Upper lobe of left lung (tissue), 6 donors: Measurements from ENCODE around the gene HECA. TPM values are rescaled to one million over a fixed set of nuclear protein-coding genes. Genes with fewer than 3 reads are reported as not detected.

ENCODE experiments used
- ATAC-seq, 2 donors: fragments of 200-7000 bp; cut with Tn5 transposase; one replicate each; pipeline ENCODE4 v1.9.1; 2022; ENCODE audit warnings: mild to moderate bottlenecking in 2 of 2, moderate library complexity in 2 of 2; ENCODE audit not compliant: low FRiP score in 2 of 2
- DNase-seq, 2 donors: peaks; one replicate each; pipeline ENCODE4 v3.0.0-alpha.2; 2019 to 2020
- H3K27ac ChIP-seq, 4 donors: fragments of 200-600 bp; sonication (generic); one replicate each; pipeline ENCODE4 v1.5.1; 2016 to 2019
- H3K27me3 ChIP-seq, 4 donors: fragments of 200-600 bp; sonication (generic); one replicate each; pipeline ENCODE4 v1.5.1; 2017 to 2019
- H3K36me3 ChIP-seq, 4 donors: fragments of 200-600 bp; sonication (generic); one replicate each; pipeline ENCODE4 v1.5.1; 2016 to 2019
- H3K4me1 ChIP-seq, 4 donors: fragments of 200-600 bp; sonication (generic); one replicate each; pipeline ENCODE4 v1.5.1; 2018 to 2019
- H3K4me3 ChIP-seq, 4 donors: fragments of 200-600 bp; sonication (generic); one replicate each; pipeline ENCODE4 v1.5.1; 2017 to 2019; ENCODE audit warnings: mild to moderate bottlenecking in 2 of 4, moderate library complexity in 1 of 4
- H3K9me3 ChIP-seq, 4 donors: fragments of 200-600 bp; sonication (generic); one replicate each; pipeline ENCODE4 v1.5.1; 2018 to 2019
- EP300 ChIP-seq, 4 donors: sonication (generic); formaldehyde crosslinking; IDR thresholded peaks; one replicate each; pipeline ENCODE4 v1.5.1; 2017; ENCODE audit warnings: antibody characterized with exemption in 4 of 4, control low read depth in 2 of 4
- POLR2A ChIP-seq, 4 donors: fragments of 450-650 bp; IDR thresholded peaks; one replicate each; pipeline ENCODE4 v1.5.1; 2016 to 2017; ENCODE audit warnings: antibody characterized with exemption in 4 of 4, mild to moderate bottlenecking in 2 of 4
- POLR2AphosphoS5 ChIP-seq, 2 donors: sonication (generic); formaldehyde crosslinking; IDR thresholded peaks; one replicate each; pipeline ENCODE4 v1.5.1; 2017; ENCODE audit warnings: antibody characterized with exemption in 2 of 2
- WGBS, 2 donors: methylation state at CpG; one replicate each; pipeline ENCODE4 v1.1.5; 2017 to 2018; 5-methylcytosine and 5-hydroxymethylcytosine counted together
- total RNA-seq, 6 donors: library from RNA; depleted of rRNA in 4 of 6; stranded (reverse); fragments of >200 nt in 4 of 6; gene quantifications; one replicate each; pipeline versions ENCODE4 v1.1.0 to v1.2.1, GENCODE V29; 2016 to 2021
- TF ChIP-seq, protein P1 (sequence below), 6 experiments: fragments of 450-650 bp in 4 of 6; fragments of 200-600 bp in 2 of 6; sonication (generic) in 2 of 6; IDR thresholded peaks; one replicate each; pipeline ENCODE4 v1.5.1; 2016 to 2019; ENCODE audit warnings: antibody characterized with exemption in 6 of 6
- donor health status: DM: no; HTN: no; CAD: no; lungs with moderate emphysema.
- donor health status: DM: no; HTN: yes; CAD: no; lungs with severe emphysema.

The HECA gene
- total RNA-seq, 6 donors from 2014 or later: 34.4 to 57.6 (median 41.2) TPM

GRCh38 chr6:139146317-139146726, 11.4 kb downstream of the HECA start:
- TF ChIP-seq POLR2A (IDR thresholded peaks at IDR 0.05) (no peak), POLR2AphosphoS5 (IDR thresholded peaks at IDR 0.05) (no peak), EP300 (IDR thresholded peaks at IDR 0.05) (no peak)
- TF ChIP-seq, protein P1, sequence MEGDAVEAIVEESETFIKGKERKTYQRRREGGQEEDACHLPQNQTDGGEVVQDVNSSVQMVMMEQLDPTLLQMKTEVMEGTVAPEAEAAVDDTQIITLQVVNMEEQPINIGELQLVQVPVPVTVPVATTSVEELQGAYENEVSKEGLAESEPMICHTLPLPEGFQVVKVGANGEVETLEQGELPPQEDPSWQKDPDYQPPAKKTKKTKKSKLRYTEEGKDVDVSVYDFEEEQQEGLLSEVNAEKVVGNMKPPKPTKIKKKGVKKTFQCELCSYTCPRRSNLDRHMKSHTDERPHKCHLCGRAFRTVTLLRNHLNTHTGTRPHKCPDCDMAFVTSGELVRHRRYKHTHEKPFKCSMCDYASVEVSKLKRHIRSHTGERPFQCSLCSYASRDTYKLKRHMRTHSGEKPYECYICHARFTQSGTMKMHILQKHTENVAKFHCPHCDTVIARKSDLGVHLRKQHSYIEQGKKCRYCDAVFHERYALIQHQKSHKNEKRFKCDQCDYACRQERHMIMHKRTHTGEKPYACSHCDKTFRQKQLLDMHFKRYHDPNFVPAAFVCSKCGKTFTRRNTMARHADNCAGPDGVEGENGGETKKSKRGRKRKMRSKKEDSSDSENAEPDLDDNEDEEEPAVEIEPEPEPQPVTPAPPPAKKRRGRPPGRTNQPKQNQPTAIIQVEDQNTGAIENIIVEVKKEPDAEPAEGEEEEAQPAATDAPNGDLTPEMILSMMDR (IDR thresholded peaks at IDR 0.05): no peak
- H3K4me1 ChIP-seq: peaks cover 35 to 83% (median 56%) of the 10 kb centered on the region in 4 donors
- no peak overlapping the region for H3K4me3 ChIP-seq
- 79 to 87% methylated on average over 5 of the region's 5 CpGs for WGBS, 2 donors
- H3K27me3 ChIP-seq: no peaks in the 10 kb centered on the region
- ATAC-seq: no peak
- no peaks in the 10 kb centered on the region for H3K9me3 ChIP-seq
- H3K27ac ChIP-seq: no peak overlapping the region
- H3K36me3 ChIP-seq: no peaks in the 10 kb centered on the region
- no peak for DNase-seq

DNA sequence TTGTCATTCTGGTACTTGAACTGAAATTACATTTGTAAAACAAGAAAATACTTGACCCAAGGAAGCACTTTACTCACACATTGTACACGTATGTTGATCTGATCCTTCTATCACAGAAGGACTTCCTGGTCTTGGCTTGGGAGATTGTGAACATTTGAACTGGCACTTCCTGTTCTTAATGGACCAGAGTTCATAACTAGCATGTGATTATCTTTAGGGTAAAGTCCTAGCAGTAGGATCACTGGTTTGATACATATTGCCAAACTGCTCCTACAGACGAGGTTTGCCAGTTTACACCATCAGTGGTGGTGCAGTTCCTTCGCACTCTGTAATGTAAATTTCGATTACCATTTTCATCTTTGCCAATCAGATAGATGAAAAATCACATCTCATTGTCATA, 12.7 kb downstream of the HECA start:
- WGBS, 2 donors: 64 to 69% methylated on average over 4 of the region's 4 CpGs
- no peak overlapping the region for H3K4me3 ChIP-seq
- H3K9me3 ChIP-seq: no peaks in the 10 kb centered on the region
- H3K27me3 ChIP-seq: no peaks in the 10 kb centered on the region
- ATAC-seq: peak in 1 of 2 donors; percentile 66
- H3K36me3 ChIP-seq: no peaks in the 10 kb centered on the region
- H3K4me1 ChIP-seq: peaks cover 39 to 85% (median 59%) of the 10 kb centered on the region in 4 donors
- H3K27ac ChIP-seq: no peak overlapping the region
- TF ChIP-seq EP300 (IDR thresholded peaks at IDR 0.05) (no peak), POLR2AphosphoS5 (IDR thresholded peaks at IDR 0.05) (no peak), POLR2A (IDR thresholded peaks at IDR 0.05) (no peak)
- TF ChIP-seq, protein P1 (IDR thresholded peaks at IDR 0.05): no peak
- DNase-seq: no peak

DNA sequence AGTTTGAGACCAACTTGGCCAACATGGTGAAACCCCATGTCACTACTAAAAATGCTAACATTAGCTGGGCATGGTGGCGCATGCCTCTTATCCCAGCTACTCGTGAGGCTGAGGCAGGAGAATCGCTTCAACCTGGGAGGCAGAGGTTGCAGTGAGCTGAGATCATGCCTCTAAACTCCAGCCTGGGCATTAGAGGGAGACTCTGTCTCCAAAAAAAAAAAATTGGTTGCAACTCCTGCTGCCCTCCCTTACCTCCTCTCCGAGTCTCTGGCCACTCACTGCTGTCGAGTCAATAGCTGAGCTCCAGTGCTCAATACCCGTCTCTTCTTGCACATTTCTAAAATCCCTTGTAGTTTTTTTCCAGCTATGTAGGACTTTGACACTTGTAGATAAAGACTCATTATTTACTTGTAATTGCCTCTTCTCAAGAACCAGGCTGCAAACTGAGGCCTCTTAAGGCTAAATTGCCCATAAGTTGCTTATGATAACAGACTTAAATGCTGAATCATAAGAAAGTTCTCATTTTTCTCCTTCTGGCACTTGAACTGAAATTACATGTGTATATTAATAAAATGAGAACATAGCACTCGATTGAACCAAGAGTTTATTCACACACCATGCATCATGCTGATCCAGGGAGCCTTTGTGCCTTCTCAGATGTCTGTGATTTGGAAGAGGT, 13.8 kb downstream of the HECA start:
- TF ChIP-seq, protein P1 (IDR thresholded peaks at IDR 0.05): no peak
- TF ChIP-seq POLR2A (IDR thresholded peaks at IDR 0.05): no peak
- TF ChIP-seq EP300 (IDR thresholded peaks at IDR 0.05): no peak
- TF ChIP-seq POLR2AphosphoS5 (IDR thresholded peaks at IDR 0.05): no peak
- no peaks in the 10 kb centered on the region for H3K27me3 ChIP-seq
- no peaks in the 10 kb centered on the region for H3K36me3 ChIP-seq
- H3K9me3 ChIP-seq: no peaks in the 10 kb centered on the region
- no peak overlapping the region for H3K4me3 ChIP-seq
- WGBS, 2 donors: 66 to 76% methylated on average over 6 to 7 of the region's 7 CpGs
- no peak for DNase-seq
- no peak for ATAC-seq
- H3K4me1 ChIP-seq: peaks cover 39 to 77% (median 56%) of the 10 kb centered on the region in 4 donors
- H3K27ac ChIP-seq: no peak overlapping the region

DNA sequence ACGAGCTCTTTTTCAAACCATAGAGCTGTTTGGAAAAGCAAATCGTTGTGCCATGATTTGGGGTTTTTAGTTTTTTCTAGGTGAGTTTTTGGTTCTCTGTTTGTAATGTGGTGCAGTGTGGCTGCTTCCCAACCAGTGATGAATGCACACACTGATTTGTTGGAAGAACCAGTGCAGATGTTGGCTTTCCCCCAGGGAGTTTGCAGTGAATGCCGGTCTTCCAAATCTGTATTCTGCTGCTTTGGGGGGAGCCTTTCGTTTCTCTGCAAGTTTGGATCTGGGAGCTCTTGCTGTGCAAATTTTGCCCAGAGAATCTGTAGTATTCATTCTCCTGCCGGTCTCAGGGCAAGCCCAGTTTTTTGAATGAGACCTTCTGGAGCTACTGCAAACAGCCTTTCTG, 14.5 kb downstream of the HECA start:
- peaks cover 34 to 70% (median 53%) of the 10 kb centered on the region in 4 donors for H3K4me1 ChIP-seq
- H3K36me3 ChIP-seq: no peaks in the 10 kb centered on the region
- H3K9me3 ChIP-seq: no peaks in the 10 kb centered on the region
- ATAC-seq: no peak
- WGBS, 2 donors: 76 to 83% methylated on average over 5 of the region's 5 CpGs
- no peaks in the 10 kb centered on the region for H3K27me3 ChIP-seq
- no peak overlapping the region for H3K27ac ChIP-seq
- H3K4me3 ChIP-seq: no peak overlapping the region
- DNase-seq: no peak
- TF ChIP-seq POLR2A (IDR thresholded peaks at IDR 0.05) (no peak), EP300 (IDR thresholded peaks at IDR 0.05) (no peak), POLR2AphosphoS5 (IDR thresholded peaks at IDR 0.05) (no peak)
- TF ChIP-seq, protein P1 (IDR thresholded peaks at IDR 0.05): no peak

DNA sequence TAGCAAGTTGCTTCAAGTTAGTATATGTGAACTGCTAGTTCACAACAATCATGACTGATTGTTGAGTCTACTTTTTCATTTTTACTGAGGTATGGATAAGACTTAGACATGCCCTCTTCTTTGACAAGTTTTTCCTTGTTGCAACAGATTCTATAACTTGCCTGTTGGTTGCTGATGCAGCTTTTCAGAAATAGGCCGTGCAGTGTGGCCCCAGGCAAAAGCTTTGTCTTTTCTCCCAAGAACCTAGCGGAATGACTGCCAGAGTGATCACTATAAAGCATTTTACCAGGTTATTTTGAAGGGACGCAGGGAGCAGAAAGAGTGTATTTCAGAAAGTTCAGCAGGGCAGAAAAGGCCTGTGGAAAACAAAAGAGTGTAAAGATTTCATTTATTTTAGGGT, 16.0 kb downstream of the HECA start:
- DNase-seq: no peak

More for the DNA sequence above, 16.0 kb downstream of the HECA start:
- no peaks in the 10 kb centered on the region for H3K9me3 ChIP-seq
- 88 to 95% methylated on average over 3 of the region's 3 CpGs for WGBS, 2 donors
- H3K27me3 ChIP-seq: no peaks in the 10 kb centered on the region
- H3K4me3 ChIP-seq: no peak overlapping the region
- ATAC-seq: no peak
- H3K27ac ChIP-seq: no peak overlapping the region
- TF ChIP-seq POLR2A (IDR thresholded peaks at IDR 0.05) (no peak), EP300 (IDR thresholded peaks at IDR 0.05) (no peak), POLR2AphosphoS5 (IDR thresholded peaks at IDR 0.05) (no peak)
- TF ChIP-seq, protein P1 (IDR thresholded peaks at IDR 0.05): no peak
- no peaks in the 10 kb centered on the region for H3K36me3 ChIP-seq
- H3K4me1 ChIP-seq: peaks cover 34 to 55% (median 44%) of the 10 kb centered on the region in 4 donors
